K562 (cell line): ENCODE measurements around the gene IL27RA.
"Not testable (repeated sequence)": the region's sequence is repeated elsewhere in the genome, so short reads cannot be mapped to it uniquely, and the experiment has no call there.

Experiments
- CXXC5 ChIP-seq: fragments of 250-450 bp; sonication (Bioruptor Pico); IDR thresholded peaks from 2 replicates; pipeline ENCODE4 v1.8.0; 2022; ENCODE audit warnings: inconsistent platforms, mild to moderate bottlenecking, moderate library complexity
- TBP ChIP-seq: optimal IDR thresholded peaks from 2 replicates; pipeline ENCODE3; 2011; ENCODE audit warnings: low read depth, low read length, improper control_type of control experiment
- U2AF2 ChIP-seq: fragments of 200-400 bp; formaldehyde crosslinking; optimal IDR thresholded peaks from 2 replicates; pipeline ENCODE3; 2017; ENCODE audit warnings: low read depth, mild to moderate bottlenecking, low read length
- ZNF717 ChIP-seq: fragments of 250-450 bp; sonication (Bioruptor Pico); IDR thresholded peaks from 2 replicates; pipeline ENCODE4 v1.5.0; 2021
- TF ChIP-seq, protein P1 (sequence below): fragments of 450-650 bp; IDR thresholded peaks from 2 replicates; pipeline ENCODE4 v1.6.1; 2018; ENCODE audit not compliant: partially characterized antibody
- TF ChIP-seq, protein P2 (sequence below): sonication (generic); formaldehyde crosslinking; IDR thresholded peaks from 2 replicates; pipeline ENCODE4 v1.8.1; 2022; ENCODE audit warnings: missing genetic modification reagents

DNA sequence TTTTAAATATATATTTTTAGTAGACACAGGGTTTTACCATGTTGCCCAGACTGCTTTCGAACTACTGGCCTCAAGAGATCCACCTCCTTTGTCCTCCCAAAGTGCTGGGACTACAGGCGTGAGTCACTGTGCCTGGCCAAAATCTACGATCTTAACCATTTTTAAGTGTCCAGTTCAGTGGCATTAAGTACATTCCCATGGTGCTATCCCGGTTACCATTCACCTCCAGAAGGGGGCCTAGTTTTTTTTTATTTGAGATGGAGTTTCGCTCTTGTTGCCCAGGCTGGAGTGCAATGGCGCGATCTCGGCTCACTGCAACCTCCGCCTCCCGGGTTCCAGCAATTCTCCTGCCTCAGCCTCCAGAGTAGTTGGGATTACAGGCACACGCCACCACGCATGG lies 3.6 kb downstream of the IL27RA start:
- TF ChIP-seq ZNF717; TBP; CXXC5 (CRISPR knock-in tag); U2AF2: not testable (repeated sequence)
- TF ChIP-seq, protein P1, sequence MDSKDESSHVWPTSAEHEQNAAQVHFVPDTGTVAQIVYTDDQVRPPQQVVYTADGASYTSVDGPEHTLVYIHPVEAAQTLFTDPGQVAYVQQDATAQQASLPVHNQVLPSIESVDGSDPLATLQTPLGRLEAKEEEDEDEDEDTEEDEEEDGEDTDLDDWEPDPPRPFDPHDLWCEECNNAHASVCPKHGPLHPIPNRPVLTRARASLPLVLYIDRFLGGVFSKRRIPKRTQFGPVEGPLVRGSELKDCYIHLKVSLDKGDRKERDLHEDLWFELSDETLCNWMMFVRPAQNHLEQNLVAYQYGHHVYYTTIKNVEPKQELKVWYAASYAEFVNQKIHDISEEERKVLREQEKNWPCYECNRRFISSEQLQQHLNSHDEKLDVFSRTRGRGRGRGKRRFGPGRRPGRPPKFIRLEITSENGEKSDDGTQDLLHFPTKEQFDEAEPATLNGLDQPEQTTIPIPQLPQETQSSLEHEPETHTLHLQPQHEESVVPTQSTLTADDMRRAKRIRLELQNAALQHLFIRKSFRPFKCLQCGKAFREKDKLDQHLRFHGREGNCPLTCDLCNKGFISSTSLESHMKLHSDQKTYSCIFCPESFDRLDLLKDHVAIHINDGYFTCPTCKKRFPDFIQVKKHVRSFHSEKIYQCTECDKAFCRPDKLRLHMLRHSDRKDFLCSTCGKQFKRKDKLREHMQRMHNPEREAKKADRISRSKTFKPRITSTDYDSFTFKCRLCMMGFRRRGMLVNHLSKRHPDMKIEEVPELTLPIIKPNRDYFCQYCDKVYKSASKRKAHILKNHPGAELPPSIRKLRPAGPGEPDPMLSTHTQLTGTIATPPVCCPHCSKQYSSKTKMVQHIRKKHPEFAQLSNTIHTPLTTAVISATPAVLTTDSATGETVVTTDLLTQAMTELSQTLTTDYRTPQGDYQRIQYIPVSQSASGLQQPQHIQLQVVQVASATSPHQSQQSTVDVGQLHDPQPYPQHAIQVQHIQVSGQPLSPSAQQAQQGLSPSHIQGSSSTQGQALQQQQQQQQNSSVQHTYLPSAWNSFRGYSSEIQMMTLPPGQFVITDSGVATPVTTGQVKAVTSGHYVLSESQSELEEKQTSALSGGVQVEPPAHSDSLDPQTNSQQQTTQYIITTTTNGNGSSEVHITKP = not testable (repeated sequence)
- TF ChIP-seq, protein P2, sequence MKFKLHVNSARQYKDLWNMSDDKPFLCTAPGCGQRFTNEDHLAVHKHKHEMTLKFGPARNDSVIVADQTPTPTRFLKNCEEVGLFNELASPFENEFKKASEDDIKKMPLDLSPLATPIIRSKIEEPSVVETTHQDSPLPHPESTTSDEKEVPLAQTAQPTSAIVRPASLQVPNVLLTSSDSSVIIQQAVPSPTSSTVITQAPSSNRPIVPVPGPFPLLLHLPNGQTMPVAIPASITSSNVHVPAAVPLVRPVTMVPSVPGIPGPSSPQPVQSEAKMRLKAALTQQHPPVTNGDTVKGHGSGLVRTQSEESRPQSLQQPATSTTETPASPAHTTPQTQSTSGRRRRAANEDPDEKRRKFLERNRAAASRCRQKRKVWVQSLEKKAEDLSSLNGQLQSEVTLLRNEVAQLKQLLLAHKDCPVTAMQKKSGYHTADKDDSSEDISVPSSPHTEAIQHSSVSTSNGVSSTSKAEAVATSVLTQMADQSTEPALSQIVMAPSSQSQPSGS (CRISPR knock-in tag) = not testable (repeated sequence)
